ENCODE measurements around the gene SCN5A. TPM values are rescaled to one million over a fixed set of nuclear protein-coding genes. Genes with fewer than 3 reads are reported as not detected.

The SCN5A gene
- total RNA-seq, 2 experiments from 2014 or later: 0.20 to 0.52 TPM

GRCh38 chr3:38521391-38521987, 128.0 kb downstream of the SCN5A start:
- peak; percentile 93 for TF ChIP-seq CTCF (IDR thresholded peaks at IDR 0.05)
- peaks cover 24% of the 10 kb centered on the region for H3K36me3 Mint-ChIP-seq (ENCODE audit: low read depth)
- POLR2A ChIA-PET: interaction anchor here (0.8 kb wide), 1 partner anchor 120 kb away, joined by 3 read pairs; no protein-coding TSS in a partner anchor
- peaks cover 22% of the 10 kb centered on the region for H3K4me1 Mint-ChIP-seq (ENCODE audit: low read depth)
- intact Hi-C loops (cut with micrococcal nuclease): loop anchor here (2.0 kb wide), 1 partner anchor 129 kb away; no protein-coding TSS in a partner anchor
- H3K27me3 Mint-ChIP-seq: no peaks in the 10 kb centered on the region
- H3K27ac Mint-ChIP-seq: no peak overlapping the region
- DNase-seq (peak; percentile 78), ATAC-seq (peak; percentile 85)
- H3K9me3 Mint-ChIP-seq: no peaks in the 10 kb centered on the region
- CTCF ChIA-PET: interaction anchor here (0.6 to 11.1 kb wide), 64 partner anchors 8 to 814 kb away, joined by 3 to 190 read pairs (median 5); partner anchors contain the start of genes EXOG, SCN5A and XYLB
- H3K4me3 Mint-ChIP-seq: no peak overlapping the region

DNA sequence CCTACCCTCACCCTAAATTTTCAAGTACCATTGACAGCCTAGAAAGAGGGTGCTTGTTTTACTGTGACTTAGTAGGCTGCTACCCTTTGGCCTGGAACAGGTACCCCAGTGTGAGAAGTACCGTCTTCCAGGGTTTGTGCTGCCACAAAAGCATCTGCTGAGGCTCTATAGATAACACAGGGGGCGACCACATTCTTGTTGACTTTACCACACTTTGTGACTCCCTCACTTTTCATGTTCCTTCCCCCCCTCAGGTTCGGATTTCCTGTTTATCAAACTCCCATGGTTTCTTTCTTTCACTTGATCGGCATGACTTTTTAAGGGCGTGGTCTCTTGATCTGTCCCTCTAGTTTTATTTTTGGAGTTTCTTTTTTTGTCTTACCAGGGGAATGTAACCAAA, 129.8 kb downstream of the SCN5A start:
- Mint-ChIP-seq H3K4me3 (no peak overlapping the region), H3K9me3 (no peaks in the 10 kb centered on the region), H3K27me3 (no peaks in the 10 kb centered on the region), H3K4me1 (ENCODE audit: low read depth) (peaks cover 22% of the 10 kb centered on the region), H3K27ac (peak overlapping the region; percentile 78), H3K36me3 (ENCODE audit: low read depth) (peaks cover 13% of the 10 kb centered on the region)
- no peak for TF ChIP-seq CTCF (IDR thresholded peaks at IDR 0.05)
- ATAC-seq: peak; percentile 69
- DNase-seq: peak; percentile 32
- intact Hi-C loops (cut with micrococcal nuclease): loop anchor here (2.0 kb wide), 1 partner anchor 131 kb away; no protein-coding TSS in a partner anchor
- CTCF ChIA-PET: interaction anchor here (1.0 to 11.1 kb wide), 11 partner anchors 10 to 480 kb away, joined by 3 to 190 read pairs (median 16); partner anchors contain the start of gene EXOG
- POLR2A ChIA-PET: interaction anchor here (0.8 to 1.3 kb wide), 2 partner anchors 23 to 132 kb away, joined by 3 read pairs; no protein-coding TSS in a partner anchor

- H3K4me3 Mint-ChIP-seq: no peak overlapping the region
- no peak for TF ChIP-seq CTCF (IDR thresholded peaks at IDR 0.05)
- peaks cover 22% of the 10 kb centered on the region for H3K4me1 Mint-ChIP-seq (ENCODE audit: low read depth)
- peaks cover 12% of the 10 kb centered on the region for H3K36me3 Mint-ChIP-seq (ENCODE audit: low read depth)
- H3K27me3 Mint-ChIP-seq: no peaks in the 10 kb centered on the region
- H3K9me3 Mint-ChIP-seq: no peaks in the 10 kb centered on the region
- peak overlapping the region; percentile 67 for H3K27ac Mint-ChIP-seq
- DNase-seq (no peak), ATAC-seq (no peak)
- CTCF ChIA-PET: interaction anchor here (0.9 to 11.1 kb wide), 8 partner anchors 10 to 481 kb away, joined by 3 to 190 read pairs (median 11); partner anchors contain the start of gene EXOG
- POLR2A ChIA-PET: interaction anchor here (0.8 to 1.3 kb wide), 2 partner anchors 22 to 133 kb away, joined by 3 read pairs; no protein-coding TSS in a partner anchor
- intact Hi-C loops (cut with micrococcal nuclease): no loop called here
Measured at GRCh38 chr3:38519000-38519399, 130.5 kb downstream of the SCN5A start.

DNA sequence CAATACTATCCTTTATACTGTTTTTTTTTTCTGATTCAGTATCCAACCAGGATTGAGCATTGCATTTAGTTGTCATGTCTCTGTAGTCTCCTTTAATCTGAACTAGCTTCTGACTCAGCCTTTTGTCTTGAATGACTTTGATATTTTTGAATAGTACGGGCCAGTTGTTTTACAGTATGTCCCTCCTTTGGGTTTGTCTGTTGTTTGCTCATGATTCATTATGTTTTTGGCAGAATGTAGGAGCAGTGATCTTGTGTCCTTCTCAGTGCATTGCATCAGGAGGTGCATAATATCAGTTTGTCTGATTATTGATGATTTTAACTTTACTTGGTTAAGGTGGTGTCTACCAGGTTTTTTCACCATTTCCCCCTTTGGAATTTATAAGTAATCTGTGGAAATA, 132.8 kb downstream of the SCN5A start:
- no peak overlapping the region for H3K4me3 Mint-ChIP-seq
- ATAC-seq (no peak), DNase-seq (no peak)
- H3K9me3 Mint-ChIP-seq: no peaks in the 10 kb centered on the region
- no peak for TF ChIP-seq CTCF (IDR thresholded peaks at IDR 0.05)
- peaks cover 9% of the 10 kb centered on the region for H3K36me3 Mint-ChIP-seq (ENCODE audit: low read depth)
- intact Hi-C loops (cut with micrococcal nuclease): no loop called here
- H3K4me1 Mint-ChIP-seq (ENCODE audit: low read depth): peaks cover 22% of the 10 kb centered on the region
- POLR2A ChIA-PET: no interaction called here
- H3K27ac Mint-ChIP-seq: no peak overlapping the region
- H3K27me3 Mint-ChIP-seq: no peaks in the 10 kb centered on the region
- CTCF ChIA-PET: interaction anchor here (11.1 kb wide), 1 partner anchor 137 kb away, joined by 190 read pairs; no protein-coding TSS in a partner anchor

- no peak for DNase-seq
- intact Hi-C loops (cut with micrococcal nuclease): no loop called here
- Mint-ChIP-seq H3K27ac (no peak overlapping the region), H3K9me3 (no peaks in the 10 kb centered on the region), H3K4me3 (no peak overlapping the region), H3K36me3 (ENCODE audit: low read depth) (peaks cover 10% of the 10 kb centered on the region), H3K4me1 (ENCODE audit: low read depth) (peaks cover 20% of the 10 kb centered on the region), H3K27me3 (no peaks in the 10 kb centered on the region)
- ChIA-PET CTCF (interaction anchor here (1.2 to 1.4 kb wide), 2 partner anchors 81 to 136 kb away, joined by 3 read pairs; no protein-coding TSS in a partner anchor), POLR2A (no interaction called here)
- TF ChIP-seq CTCF (IDR thresholded peaks at IDR 0.05): no peak
- no peak for ATAC-seq
Measured at GRCh38 chr3:38515367-38515766, 134.1 kb downstream of the SCN5A start.
